CD14-positive monocyte (primary cell): ENCODE measurements around the gene PUDP. TPM values are rescaled to one million over a fixed set of nuclear protein-coding genes. Genes with fewer than 3 reads are reported as not detected.

ENCODE experiments used
- DNase-seq, 3 donors: peaks; one replicate each; pipeline ENCODE4 v3.0.0-alpha.2; 2011 to 2022
- H2AFZ ChIP-seq: 2 replicates; pipeline ENCODE4 v1.6.0; 2012; ENCODE audit warnings: mild to moderate bottlenecking, low read depth, low read length, inconsistent platforms; ENCODE audit not compliant: insufficient read depth, poor library complexity, severe bottlenecking
- H3K27ac ChIP-seq, 2 donors: 1 replicate in 1 of 2; 2 replicates in 1 of 2; pipeline ENCODE4 v1.5.1; 2012 to 2013; ENCODE audit warnings: low read length in 2 of 2, control low read depth in 1 of 2, inconsistent platforms in 1 of 2, low read depth in 1 of 2, mild to moderate bottlenecking in 1 of 2
- H3K27me3 ChIP-seq, 2 donors: one replicate each; pipeline versions ENCODE4 v1.6.0 to v1.6.1; 2011 to 2013; ENCODE audit warnings: low read length in 2 of 2; ENCODE audit not compliant: control insufficient read depth in 2 of 2, insufficient read depth in 2 of 2
- H3K36me3 ChIP-seq, 2 donors: replicated peaks in 1 of 2; 1 replicate in 1 of 2; 2 replicates in 1 of 2; pipeline versions ENCODE4 v1.5.1 to v1.6.1; 2012 to 2013; ENCODE audit warnings: low read length in 2 of 2, control low read depth in 1 of 2, inconsistent platforms in 1 of 2, mild to moderate bottlenecking in 1 of 2; ENCODE audit not compliant: insufficient read depth in 2 of 2, control insufficient read depth in 1 of 2
- H3K4me1 ChIP-seq, 2 donors: 1 replicate in 1 of 2; 2 replicates in 1 of 2; pipeline versions ENCODE4 v1.5.1 to v1.6.1; 2012 to 2013; ENCODE audit warnings: low read length in 2 of 2, control low read depth in 1 of 2, inconsistent platforms in 1 of 2, mild to moderate bottlenecking in 1 of 2, moderate library complexity in 1 of 2; ENCODE audit not compliant: insufficient read depth in 2 of 2, control insufficient read depth in 1 of 2
- H3K4me2 ChIP-seq: replicated peaks from 2 replicates; pipeline ENCODE3; 2012; ENCODE audit warnings: low read length, moderate library complexity, mild to moderate bottlenecking; ENCODE audit not compliant: poor library complexity, severe bottlenecking; ENCODE audit errors: extremely low read depth
- H3K4me3 ChIP-seq, 3 experiments: fragments of 200-600 bp in 1 of 3; sonication (generic) in 1 of 3; replicated peaks in 1 of 3; 1 replicate in 2 of 3; 2 replicates in 1 of 3; pipeline ENCODE4 v1.5.1; 2011 to 2013; ENCODE audit warnings: low read length in 3 of 3, mild to moderate bottlenecking in 3 of 3, control low read depth in 2 of 3, low read depth in 2 of 3, inconsistent platforms in 1 of 3, moderate library complexity in 1 of 3
- H3K79me2 ChIP-seq: 2 replicates; pipeline ENCODE4 v1.6.0; 2012; ENCODE audit warnings: mild to moderate bottlenecking, control low read depth, inconsistent platforms, low read length, moderate library complexity; ENCODE audit not compliant: insufficient read depth
- H3K9ac ChIP-seq: 2 replicates; pipeline ENCODE4 v1.6.0; 2017; ENCODE audit warnings: low read length, mild to moderate bottlenecking; ENCODE audit not compliant: insufficient read depth, poor library complexity, severe bottlenecking
- H3K9me3 ChIP-seq, 2 donors: replicated peaks in 1 of 2; 1 replicate in 1 of 2; 2 replicates in 1 of 2; pipeline versions ENCODE4 v1.5.1 to v1.6.1; 2012 to 2013; ENCODE audit warnings: low read length in 2 of 2, control low read depth in 1 of 2; ENCODE audit not compliant: control insufficient read depth in 1 of 2, insufficient read depth in 1 of 2
- H4K20me1 ChIP-seq: 2 replicates; pipeline ENCODE4 v1.6.0; 2012; ENCODE audit warnings: mild to moderate bottlenecking, low read length, control low read depth, moderate library complexity; ENCODE audit not compliant: insufficient read depth
- H3K27ac Mint-ChIP-seq, 7 donors: one replicate each; pipeline ENCODE4 v1.8.0; 2020; ENCODE audit warnings: mild to moderate bottlenecking in 7 of 7, mixed read lengths in 7 of 7, moderate library complexity in 6 of 7, inconsistent platforms in 2 of 7
- H3K27me3 Mint-ChIP-seq, 3 donors: one replicate each; pipeline ENCODE4 v1.8.0; 2021 to 2022; ENCODE audit warnings: low read depth in 3 of 3, mild to moderate bottlenecking in 3 of 3, mixed read lengths in 3 of 3, moderate library complexity in 3 of 3, inconsistent platforms in 1 of 3
- H3K36me3 Mint-ChIP-seq, 2 donors: one replicate each; pipeline ENCODE4 v1.8.0; 2020; ENCODE audit warnings: mixed read lengths in 2 of 2, inconsistent platforms in 1 of 2, mild to moderate bottlenecking in 1 of 2
- H3K4me1 Mint-ChIP-seq: one replicate; pipeline ENCODE4 v1.8.0; 2020; ENCODE audit warnings: mild to moderate bottlenecking, mixed read lengths
- H3K4me3 Mint-ChIP-seq, 2 donors: one replicate each; pipeline ENCODE4 v1.8.0; 2020; ENCODE audit warnings: mild to moderate bottlenecking in 2 of 2, mixed read lengths in 2 of 2, moderate library complexity in 1 of 2
- H3K9me3 Mint-ChIP-seq, 7 donors: one replicate each; pipeline ENCODE4 v1.8.0; 2020 to 2022; ENCODE audit warnings: mixed read lengths in 7 of 7, mild to moderate bottlenecking in 6 of 7, moderate library complexity in 6 of 7, inconsistent platforms in 2 of 7
- CTCF ChIP-seq: fragments of 200-600 bp; IDR thresholded peaks from one replicate; pipeline ENCODE4 v1.8.0; 2022; ENCODE audit warnings: antibody characterized with exemption, mild to moderate bottlenecking
- WGBS: methylation state at CpG from one replicate; pipeline ENCODE4 v1.1.5; 2013; ENCODE audit warnings: missing lambda C conversion rate; ENCODE audit not compliant: insufficient coverage; 5-methylcytosine and 5-hydroxymethylcytosine counted together
- intact Hi-C, 2 donors: fragments of 100-400 bp; cut with micrococcal nuclease; formaldehyde crosslinking; loops; one replicate each; pipeline versions ENCODE4 v1.15.0 to v1.15.1; 2023
- polyA plus RNA-seq, 3 donors: library from polyadenylated mRNA; depleted of rRNA in 1 of 3; unstranded in 2 of 3; stranded (reverse) in 1 of 3; fragments of 300-500 nt in 2 of 3; fragments of >200 nt in 1 of 3; fragmentation: Illumina TruSeq in 2 of 3; gene quantifications; 1 replicate in 2 of 3; 2 replicates in 1 of 3; pipeline ENCODE4 v1.2.3, GENCODE V29; 2012 to 2021

PUDP gene
- polyA plus RNA-seq, 3 donors: 21.4 to 49.5 (median 45.4) TPM

GRCh38 chrX:7083468-7084396 is 64.2 kb downstream of the PUDP start:
- no peak for TF ChIP-seq CTCF
- Mint-ChIP-seq H3K27ac (peak overlapping the region; percentile 80 to 97 (median 92)), H3K4me1 (peaks cover 50% of the 10 kb centered on the region), H3K36me3 (peaks cover 10 to 35% of the 10 kb centered on the region in 2 donors), H3K4me3 (peak overlapping the region; percentile 63 to 81), H3K27me3 (no peaks in the 10 kb centered on the region), H3K9me3 (peaks cover 0 to 2% (median 0%) of the 10 kb centered on the region in 7 donors)
- WGBS: 54% methylated on average over 5 of the region's 21 CpGs
- peaks cover 45 to 50% of the 10 kb centered on the region in 2 donors for H3K4me1 ChIP-seq
- peaks cover 24% of the 10 kb centered on the region for H3K79me2 ChIP-seq
- H3K4me3 ChIP-seq: peak overlapping the region in 2 of 3 experiments; percentile 29 to 53
- H3K9ac ChIP-seq: no peak overlapping the region
- no peaks in the 10 kb centered on the region for H3K27me3 ChIP-seq
- H3K4me2 ChIP-seq: peak overlapping the region; percentile 58
- H3K36me3 ChIP-seq: peaks cover 0 to 9% of the 10 kb centered on the region in 2 donors
- intact Hi-C loops: no loop called here
- H3K27ac ChIP-seq: peak overlapping the region; percentile 49 to 78
- peak; percentile 87 to 90 (median 87) for DNase-seq
- H2AFZ ChIP-seq: no peak overlapping the region
- H3K9me3 ChIP-seq: no peaks in the 10 kb centered on the region
- H4K20me1 ChIP-seq: peaks cover 4% of the 10 kb centered on the region

- H3K27me3 Mint-ChIP-seq: no peaks in the 10 kb centered on the region
- no peaks in the 10 kb centered on the region for H3K9me3 ChIP-seq
- WGBS: no CpG with 5 or more reads among the region's 1 CpG
- no peak for TF ChIP-seq CTCF
- peak overlapping the region in 1 of 2 donors; percentile 78 for H3K27ac ChIP-seq
- H3K4me3 ChIP-seq: peak overlapping the region in 1 of 3 experiments; percentile 53
- no peak overlapping the region for H3K9ac ChIP-seq
- peaks cover 48% of the 10 kb centered on the region for H3K4me1 Mint-ChIP-seq
- H4K20me1 ChIP-seq: peaks cover 5% of the 10 kb centered on the region
- no peak overlapping the region for H2AFZ ChIP-seq
- intact Hi-C loops: no loop called here
- peaks cover 25% of the 10 kb centered on the region for H3K79me2 ChIP-seq
- peak overlapping the region; percentile 80 to 97 (median 92) for H3K27ac Mint-ChIP-seq
- H3K27me3 ChIP-seq: no peaks in the 10 kb centered on the region
- H3K36me3 Mint-ChIP-seq: peaks cover 10 to 30% of the 10 kb centered on the region in 2 donors
- peak overlapping the region; percentile 58 for H3K4me2 ChIP-seq
- peaks cover 0 to 9% of the 10 kb centered on the region in 2 donors for H3K36me3 ChIP-seq
- peak overlapping the region in 1 of 2 donors; percentile 81 for H3K4me3 Mint-ChIP-seq
- H3K4me1 ChIP-seq: peaks cover 45 to 50% of the 10 kb centered on the region in 2 donors
- H3K9me3 Mint-ChIP-seq: peaks cover 0 to 2% (median 0%) of the 10 kb centered on the region in 7 donors
- no peak for DNase-seq
Observed at GRCh38 chrX:7083021-7083420, 64.9 kb downstream of the PUDP start.
